Measurements from ENCODE around the gene EPHB2.

The EPHB2 gene

DNA sequence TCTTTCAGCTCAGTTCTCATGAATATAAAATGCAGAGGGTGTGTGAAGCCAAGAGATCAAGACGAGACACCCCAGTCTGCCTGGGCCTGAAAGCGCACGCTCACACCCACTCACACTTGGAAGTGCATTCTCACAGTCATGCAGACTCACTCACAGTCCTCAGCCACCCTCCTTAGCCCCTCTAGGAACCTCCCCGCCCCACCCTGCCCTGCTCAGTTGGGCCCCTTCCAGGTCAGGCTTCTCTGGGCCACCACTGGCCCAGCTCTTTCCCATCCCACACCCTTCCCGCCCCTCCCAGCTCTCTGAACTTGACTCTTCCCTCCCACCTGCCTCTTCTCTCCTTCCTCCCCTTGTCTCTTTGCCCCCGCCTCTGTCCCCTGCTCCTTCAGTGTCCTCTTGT lies 93.8 kb downstream of the EPHB2 start:
- H3K4me1 ChIP-seq (ENCODE audit: control insufficient read depth, insufficient read depth, low read length) = no peaks in the 10 kb centered on the region
- TF ChIP-seq ZNF660 (tag by site-specific recombination; IDR thresholded peaks at IDR 0.05) (no peak), BCL11A (tag by site-specific recombination; IDR thresholded peaks at IDR 0.05; ENCODE audit: low read depth) (no peak), SALL2 (tag by site-specific recombination; IDR thresholded peaks at IDR 0.05; ENCODE audit: borderline replicate concordance) (no peak), ZNF24 (tag by site-specific recombination; IDR thresholded peaks at IDR 0.05) (no peak), KLF1 (tag by site-specific recombination; IDR thresholded peaks at IDR 0.05) (peak; percentile 81), KLF10 (tag by site-specific recombination; IDR thresholded peaks at IDR 0.05) (no peak), ZNF366 (tag by site-specific recombination; conservative IDR thresholded peaks at IDR 0.05) (0 out of 2 replicates have a peak, but pooled peaks have one; percentile 41), PRDM1 (tag by site-specific recombination; IDR thresholded peaks at IDR 0.05) (no peak), SP3 (tag by site-specific recombination; IDR thresholded peaks at IDR 0.05) (no peak), ZNF132 (tag by site-specific recombination; IDR thresholded peaks at IDR 0.05; ENCODE audit: borderline replicate concordance) (no peak), ZFHX2 (tag by site-specific recombination; conservative IDR thresholded peaks at IDR 0.05) (peak; percentile 73), ZFP3 (tag by site-specific recombination; IDR thresholded peaks at IDR 0.05; ENCODE audit: low read depth) (no peak), EGR2 (tag by site-specific recombination; IDR thresholded peaks at IDR 0.05; ENCODE audit: low read depth) (peak; percentile 84)
- TF ChIP-seq, protein P1, sequence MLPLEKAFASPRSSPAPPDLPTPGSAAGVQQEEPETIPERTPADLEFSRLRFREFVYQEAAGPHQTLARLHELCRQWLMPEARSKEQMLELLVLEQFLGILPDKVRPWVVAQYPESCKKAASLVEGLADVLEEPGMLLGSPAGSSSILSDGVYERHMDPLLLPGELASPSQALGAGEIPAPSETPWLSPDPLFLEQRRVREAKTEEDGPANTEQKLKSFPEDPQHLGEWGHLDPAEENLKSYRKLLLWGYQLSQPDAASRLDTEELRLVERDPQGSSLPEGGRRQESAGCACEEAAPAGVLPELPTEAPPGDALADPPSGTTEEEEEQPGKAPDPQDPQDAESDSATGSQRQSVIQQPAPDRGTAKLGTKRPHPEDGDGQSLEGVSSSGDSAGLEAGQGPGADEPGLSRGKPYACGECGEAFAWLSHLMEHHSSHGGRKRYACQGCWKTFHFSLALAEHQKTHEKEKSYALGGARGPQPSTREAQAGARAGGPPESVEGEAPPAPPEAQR (tag by site-specific recombination; IDR thresholded peaks at IDR 0.05) = no peak
- POLR2A ChIA-PET = no interaction called here
- H3K27ac ChIP-seq (ENCODE audit: extremely low read depth, low read depth, low read length) = no peak overlapping the region
- no peaks in the 10 kb centered on the region for H3K9me3 ChIP-seq (ENCODE audit: control insufficient read depth, insufficient read depth, low read depth, low read length)
- H3K4me3 ChIP-seq (ENCODE audit: low read depth, low read length) = no peak overlapping the region
- CTCF ChIA-PET = no interaction called here
- H3K36me3 ChIP-seq (ENCODE audit: control insufficient read depth in 2 of 2, insufficient read depth in 1 of 2, low read length in 2 of 2) = no peaks in the 10 kb centered on the region

- Histone ChIP-seq H3K4me3 (ENCODE audit: low read depth, low read length) (no peak overlapping the region), H3K36me3 (ENCODE audit: control insufficient read depth in 2 of 2, insufficient read depth in 1 of 2, low read length in 2 of 2) (no peaks in the 10 kb centered on the region), H3K27ac (ENCODE audit: extremely low read depth, low read depth, low read length) (no peak overlapping the region), H3K9me3 (ENCODE audit: control insufficient read depth, insufficient read depth, low read depth, low read length) (no peaks in the 10 kb centered on the region), H3K4me1 (ENCODE audit: control insufficient read depth, insufficient read depth, low read length) (no peaks in the 10 kb centered on the region)
- CTCF ChIA-PET = interaction anchor here (1.1 kb wide), 1 partner anchor 58 kb away, joined by 3 read pairs; no protein-coding TSS in a partner anchor
- POLR2A ChIA-PET = no interaction called here
- TF ChIP-seq, protein P2, sequence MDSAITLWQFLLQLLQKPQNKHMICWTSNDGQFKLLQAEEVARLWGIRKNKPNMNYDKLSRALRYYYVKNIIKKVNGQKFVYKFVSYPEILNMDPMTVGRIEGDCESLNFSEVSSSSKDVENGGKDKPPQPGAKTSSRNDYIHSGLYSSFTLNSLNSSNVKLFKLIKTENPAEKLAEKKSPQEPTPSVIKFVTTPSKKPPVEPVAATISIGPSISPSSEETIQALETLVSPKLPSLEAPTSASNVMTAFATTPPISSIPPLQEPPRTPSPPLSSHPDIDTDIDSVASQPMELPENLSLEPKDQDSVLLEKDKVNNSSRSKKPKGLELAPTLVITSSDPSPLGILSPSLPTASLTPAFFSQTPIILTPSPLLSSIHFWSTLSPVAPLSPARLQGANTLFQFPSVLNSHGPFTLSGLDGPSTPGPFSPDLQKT (IDR thresholded peaks at IDR 0.05; ENCODE audit: borderline replicate concordance, low read depth, low read length) = no peak
- TF ChIP-seq ZNF830 (tag by site-specific recombination; IDR thresholded peaks at IDR 0.05; ENCODE audit: low read depth) (no peak), PBX3 (CRISPR knock-in tag; IDR thresholded peaks at IDR 0.05) (no peak), ZNF202 (tag by site-specific recombination; IDR thresholded peaks at IDR 0.05; ENCODE audit: borderline replicate concordance) (no peak), ZBTB48 (tag by site-specific recombination; IDR thresholded peaks at IDR 0.05) (no peak), ZNF350 (tag by site-specific recombination; IDR thresholded peaks at IDR 0.05) (no peak), BCL11B (tag by site-specific recombination; IDR thresholded peaks at IDR 0.05; ENCODE audit: low read depth) (no peak), REPIN1 (tag by site-specific recombination; IDR thresholded peaks at IDR 0.05; ENCODE audit: low read depth) (no peak), INSM2 (tag by site-specific recombination; IDR thresholded peaks at IDR 0.05) (no peak)
- TF ChIP-seq, protein P3, sequence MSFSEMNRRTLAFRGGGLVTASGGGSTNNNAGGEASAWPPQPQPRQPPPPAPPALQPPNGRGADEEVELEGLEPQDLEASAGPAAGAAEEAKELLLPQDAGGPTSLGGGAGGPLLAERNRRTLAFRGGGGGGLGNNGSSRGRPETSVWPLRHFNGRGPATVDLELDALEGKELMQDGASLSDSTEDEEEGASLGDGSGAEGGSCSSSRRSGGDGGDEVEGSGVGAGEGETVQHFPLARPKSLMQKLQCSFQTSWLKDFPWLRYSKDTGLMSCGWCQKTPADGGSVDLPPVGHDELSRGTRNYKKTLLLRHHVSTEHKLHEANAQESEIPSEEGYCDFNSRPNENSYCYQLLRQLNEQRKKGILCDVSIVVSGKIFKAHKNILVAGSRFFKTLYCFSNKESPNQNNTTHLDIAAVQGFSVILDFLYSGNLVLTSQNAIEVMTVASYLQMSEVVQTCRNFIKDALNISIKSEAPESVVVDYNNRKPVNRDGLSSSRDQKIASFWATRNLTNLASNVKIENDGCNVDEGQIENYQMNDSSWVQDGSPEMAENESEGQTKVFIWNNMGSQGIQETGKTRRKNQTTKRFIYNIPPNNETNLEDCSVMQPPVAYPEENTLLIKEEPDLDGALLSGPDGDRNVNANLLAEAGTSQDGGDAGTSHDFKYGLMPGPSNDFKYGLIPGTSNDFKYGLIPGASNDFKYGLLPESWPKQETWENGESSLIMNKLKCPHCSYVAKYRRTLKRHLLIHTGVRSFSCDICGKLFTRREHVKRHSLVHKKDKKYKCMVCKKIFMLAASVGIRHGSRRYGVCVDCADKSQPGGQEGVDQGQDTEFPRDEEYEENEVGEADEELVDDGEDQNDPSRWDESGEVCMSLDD (tag by site-specific recombination; IDR thresholded peaks at IDR 0.05) = no peak
- TF ChIP-seq, protein P4, sequence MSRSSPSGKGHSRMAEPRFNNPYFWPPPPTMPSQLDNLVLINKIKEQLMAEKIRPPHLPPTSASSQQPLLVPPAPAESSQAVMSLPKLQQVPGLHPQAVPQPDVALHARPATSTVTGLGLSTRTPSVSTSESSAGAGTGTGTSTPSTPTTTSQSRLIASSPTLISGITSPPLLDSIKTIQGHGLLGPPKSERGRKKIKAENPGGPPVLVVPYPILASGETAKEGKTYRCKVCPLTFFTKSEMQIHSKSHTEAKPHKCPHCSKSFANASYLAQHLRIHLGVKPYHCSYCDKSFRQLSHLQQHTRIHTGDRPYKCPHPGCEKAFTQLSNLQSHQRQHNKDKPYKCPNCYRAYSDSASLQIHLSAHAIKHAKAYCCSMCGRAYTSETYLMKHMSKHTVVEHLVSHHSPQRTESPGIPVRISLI (tag by site-specific recombination; IDR thresholded peaks at IDR 0.05) = no peak
Observed at GRCh38 chr1:22804969-22805671, 94.5 kb downstream of the EPHB2 start.

Data from HEK293 (cell line).